GM18907 (cell line): Measurements from ENCODE around the gene RPTOR.
"Not testable (repeated sequence)": the region's sequence is repeated elsewhere in the genome, so short reads cannot be mapped to it uniquely, and the experiment has no call there.

Source experiments
- ATAC-seq: cut with Tn5 transposase; IDR thresholded peaks from one replicate; pipeline ENCODE4 v1.9.1; 2021; ENCODE audit warnings: mild to moderate bottlenecking, moderate library complexity; ENCODE audit not compliant: unreplicated experiment

RPTOR gene

DNA sequence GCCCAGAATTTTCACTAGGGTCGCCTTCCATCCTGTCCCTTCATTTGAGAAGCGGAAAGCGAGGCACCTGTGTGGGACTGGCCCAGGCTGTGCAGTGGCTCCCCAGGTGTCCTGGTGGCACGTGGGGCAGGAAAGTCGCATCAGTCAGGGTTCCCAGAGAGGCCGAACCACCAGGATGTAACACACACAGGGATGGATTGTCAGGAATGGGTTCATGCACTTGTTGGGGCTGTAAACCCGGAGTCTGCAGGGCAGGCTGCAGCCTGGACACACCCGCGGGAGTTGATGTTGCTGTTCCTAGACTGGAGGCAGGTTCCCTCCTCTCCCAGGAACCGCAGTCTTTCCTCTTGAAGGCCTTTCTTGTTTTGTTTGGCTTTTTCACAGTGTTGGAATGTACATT, 30.7 kb upstream of the RPTOR start:
- no peak for ATAC-seq

DNA sequence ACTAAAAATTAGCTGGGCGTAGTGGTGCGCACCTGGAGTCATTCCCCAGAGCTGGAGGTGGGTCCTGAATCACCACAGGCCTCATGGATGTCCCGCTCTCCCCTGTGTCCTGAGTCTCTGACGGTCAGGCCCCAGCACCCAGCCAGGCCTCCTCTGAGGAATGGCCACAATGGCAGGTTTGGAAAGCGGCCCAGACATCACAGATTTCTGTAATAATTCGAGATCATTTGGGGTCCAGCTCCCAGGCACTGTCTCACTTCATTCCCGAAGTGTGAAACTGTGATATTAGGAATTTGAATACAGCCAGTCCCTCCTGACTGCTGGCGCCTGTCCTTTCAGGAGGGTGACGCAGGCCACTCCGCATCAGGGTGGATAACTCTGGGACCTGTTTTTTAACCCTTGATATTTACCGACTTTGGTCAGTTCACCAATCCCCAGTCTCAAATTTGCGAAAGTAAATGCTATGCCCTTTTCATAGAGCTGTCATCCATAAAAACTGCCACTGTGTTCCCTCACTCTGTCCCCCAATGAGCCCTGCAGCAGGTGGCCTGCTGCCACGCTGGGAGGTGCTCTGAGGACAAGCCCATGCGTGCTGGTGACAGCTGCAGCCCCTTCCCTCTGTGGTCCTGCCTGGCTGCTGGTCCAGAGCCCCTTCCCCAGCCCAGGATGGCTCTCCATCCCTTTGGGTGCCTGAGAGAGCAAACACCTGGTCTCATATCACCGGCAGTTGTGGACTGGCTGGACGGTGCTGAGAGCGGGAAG, 28.3 kb upstream of the RPTOR start:
- no peak for ATAC-seq

DNA sequence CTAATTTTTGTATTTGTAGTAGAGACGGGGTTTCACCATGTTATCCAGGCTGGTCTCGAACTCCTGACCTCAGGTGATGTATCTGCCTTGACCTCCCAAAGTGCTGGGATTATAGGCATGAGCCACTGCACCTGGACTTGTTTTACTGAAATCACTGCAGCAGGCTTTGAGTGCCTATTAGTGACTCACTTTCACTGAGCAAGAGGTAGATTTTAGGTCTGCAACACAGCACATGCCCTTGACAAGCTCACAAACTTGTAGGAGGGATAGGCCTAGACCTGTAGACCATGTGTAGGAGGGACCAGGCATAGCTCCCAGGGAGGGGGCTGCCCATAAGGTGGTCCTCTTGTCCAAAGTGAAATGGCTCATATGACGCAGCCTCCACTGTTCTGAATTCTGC, 27.0 kb upstream of the RPTOR start:
- no peak for ATAC-seq

DNA sequence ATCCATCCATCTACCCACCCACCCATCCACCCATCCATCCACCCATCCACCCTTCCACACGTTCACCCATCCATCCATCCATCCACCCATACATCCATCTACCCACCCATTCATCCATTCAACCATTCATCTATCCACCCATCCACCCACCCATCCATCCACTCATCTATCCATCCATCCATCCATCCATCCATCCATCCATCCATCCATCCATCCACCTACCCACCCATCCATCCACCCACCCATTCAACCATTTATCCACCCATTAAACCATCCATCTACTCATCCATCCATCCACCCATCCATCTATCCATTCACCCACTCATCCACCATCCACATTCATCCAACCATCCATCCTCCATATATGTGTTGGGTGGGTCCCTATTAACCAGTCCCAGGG, 26.2 kb upstream of the RPTOR start:
- no peak for ATAC-seq

DNA sequence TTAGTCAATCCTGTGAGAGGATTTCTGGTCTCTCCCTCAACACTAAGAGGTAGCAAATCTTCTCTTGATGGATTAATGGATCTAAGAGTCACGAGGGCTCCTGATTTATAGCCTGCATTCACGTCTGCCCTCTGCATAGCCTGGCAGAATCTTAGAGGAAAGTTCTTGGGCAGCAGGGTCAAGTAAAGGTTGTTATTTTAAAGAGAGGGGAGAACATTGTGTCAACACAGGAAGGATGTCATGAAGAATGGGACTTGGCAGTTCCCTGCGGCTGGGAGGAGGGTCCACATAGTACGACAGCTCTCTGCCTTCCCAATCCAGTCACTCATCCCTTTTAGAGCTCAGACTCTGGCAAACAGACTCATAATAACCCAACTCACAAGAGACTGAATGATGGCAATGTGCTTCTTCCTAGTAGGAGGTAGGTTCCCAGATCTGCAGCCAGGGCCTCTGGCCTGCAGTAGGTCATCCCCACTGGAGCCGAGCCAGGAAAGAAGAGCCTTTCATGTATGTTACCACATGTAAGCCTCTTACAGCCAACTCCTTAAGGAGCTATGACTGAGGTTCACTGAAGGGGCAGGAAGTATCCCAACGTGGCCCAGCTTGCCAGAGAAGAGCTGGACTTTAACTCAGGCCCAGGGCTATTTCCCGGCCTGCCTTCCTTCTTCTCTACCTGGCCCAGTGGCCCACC, 25.4 kb upstream of the RPTOR start:
- no peak for ATAC-seq

DNA sequence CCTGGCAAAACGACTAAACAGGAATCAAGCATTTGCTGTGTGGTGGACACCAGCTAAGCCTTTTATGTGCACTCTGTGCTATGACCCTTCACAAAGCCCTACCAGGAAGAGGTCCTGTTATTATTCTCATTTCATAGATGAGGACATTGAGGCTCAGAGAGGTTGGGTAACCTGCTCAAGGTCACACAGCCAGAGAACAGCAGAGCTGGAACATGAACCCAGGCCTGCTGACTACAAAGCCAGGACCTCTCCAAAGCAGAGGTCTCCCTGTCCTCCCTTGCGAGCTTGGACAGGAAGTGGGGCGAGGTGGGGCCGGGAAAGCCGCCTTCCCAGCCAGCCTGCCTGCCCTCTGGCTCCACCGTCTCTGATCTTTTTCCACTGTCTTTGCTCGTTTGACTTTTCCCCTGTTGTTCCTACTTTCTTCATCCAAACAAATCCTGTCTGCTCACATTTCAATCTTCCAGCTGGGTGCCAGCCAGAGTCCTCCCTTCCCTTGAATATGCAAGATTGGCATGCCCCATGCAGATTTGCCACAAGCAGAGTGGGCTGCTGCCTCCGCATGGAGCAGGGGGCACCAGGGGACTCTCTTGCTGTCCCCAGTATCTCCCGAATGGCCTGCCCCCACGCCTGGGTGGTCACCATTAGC, 23.7 kb upstream of the RPTOR start:
- no peak for ATAC-seq

DNA sequence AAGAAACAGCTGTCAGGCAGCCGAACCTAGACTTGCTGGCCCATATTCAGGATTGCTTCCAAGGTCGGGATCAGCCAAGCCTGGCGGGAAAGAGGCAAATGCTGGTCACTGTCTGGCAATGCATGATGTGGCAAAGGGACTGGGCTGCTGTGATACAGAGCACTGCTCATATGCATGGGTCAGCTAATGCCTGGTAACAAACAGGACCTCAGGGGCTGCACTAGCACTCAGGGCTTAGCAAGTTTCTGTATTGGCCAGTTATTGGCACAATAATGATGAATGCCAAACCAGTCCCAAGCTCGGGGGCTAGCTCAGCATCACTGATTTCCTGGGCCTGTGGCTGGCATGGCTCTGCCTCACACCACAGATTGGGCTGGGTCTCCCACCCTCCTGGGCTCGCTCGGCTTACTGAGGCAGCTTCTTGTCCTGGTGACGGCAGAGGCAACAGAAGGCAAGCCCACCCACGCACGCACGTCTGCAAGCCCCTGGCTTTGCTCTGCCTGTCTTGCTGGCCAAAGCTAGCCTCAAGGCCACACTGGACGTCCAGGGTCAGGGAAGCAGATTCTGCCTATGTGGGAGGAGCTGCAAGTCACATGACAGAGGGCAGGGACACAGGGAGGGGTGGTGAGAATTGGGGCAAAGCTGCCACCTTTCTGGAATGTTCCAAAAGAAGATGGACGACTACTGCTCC, 21.4 kb upstream of the RPTOR start:
- ATAC-seq: no peak

DNA sequence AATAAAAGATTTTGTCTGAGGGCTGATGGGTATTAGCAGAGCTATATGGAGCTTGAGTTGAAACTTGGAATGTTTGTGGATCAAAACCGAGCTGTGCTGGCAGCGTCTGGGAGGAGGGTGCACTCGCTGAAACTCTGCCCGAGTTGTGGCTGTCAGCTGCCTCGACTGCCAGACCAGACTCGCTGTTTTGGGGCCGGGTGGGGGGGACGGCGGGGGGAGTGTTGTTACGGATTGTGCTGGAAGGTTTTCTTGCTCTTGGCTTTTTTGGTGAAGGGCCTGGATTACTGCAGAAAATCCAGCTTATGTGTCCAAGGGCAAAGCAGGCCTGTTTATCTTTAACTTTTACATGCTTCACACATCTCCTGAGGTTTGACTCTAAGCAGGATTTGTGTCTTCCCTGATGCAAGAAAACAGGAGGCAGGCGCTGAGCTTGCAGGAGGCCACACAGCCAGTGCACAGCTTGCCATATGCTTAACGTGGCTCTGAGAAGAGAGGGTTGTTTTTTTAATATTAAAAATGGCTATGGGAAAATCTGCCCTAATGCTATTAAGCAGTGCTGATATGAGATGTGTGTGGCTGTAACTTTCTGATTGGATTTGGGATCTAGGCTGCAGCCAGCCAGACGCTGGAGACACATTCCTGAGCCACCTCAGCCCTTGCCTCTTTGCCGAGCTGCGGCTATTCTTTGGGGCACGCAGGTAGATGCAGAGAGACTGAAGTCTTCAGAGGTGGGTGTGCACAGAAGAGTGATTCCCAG, 20.5 kb upstream of the RPTOR start:
- ATAC-seq: no peak

DNA sequence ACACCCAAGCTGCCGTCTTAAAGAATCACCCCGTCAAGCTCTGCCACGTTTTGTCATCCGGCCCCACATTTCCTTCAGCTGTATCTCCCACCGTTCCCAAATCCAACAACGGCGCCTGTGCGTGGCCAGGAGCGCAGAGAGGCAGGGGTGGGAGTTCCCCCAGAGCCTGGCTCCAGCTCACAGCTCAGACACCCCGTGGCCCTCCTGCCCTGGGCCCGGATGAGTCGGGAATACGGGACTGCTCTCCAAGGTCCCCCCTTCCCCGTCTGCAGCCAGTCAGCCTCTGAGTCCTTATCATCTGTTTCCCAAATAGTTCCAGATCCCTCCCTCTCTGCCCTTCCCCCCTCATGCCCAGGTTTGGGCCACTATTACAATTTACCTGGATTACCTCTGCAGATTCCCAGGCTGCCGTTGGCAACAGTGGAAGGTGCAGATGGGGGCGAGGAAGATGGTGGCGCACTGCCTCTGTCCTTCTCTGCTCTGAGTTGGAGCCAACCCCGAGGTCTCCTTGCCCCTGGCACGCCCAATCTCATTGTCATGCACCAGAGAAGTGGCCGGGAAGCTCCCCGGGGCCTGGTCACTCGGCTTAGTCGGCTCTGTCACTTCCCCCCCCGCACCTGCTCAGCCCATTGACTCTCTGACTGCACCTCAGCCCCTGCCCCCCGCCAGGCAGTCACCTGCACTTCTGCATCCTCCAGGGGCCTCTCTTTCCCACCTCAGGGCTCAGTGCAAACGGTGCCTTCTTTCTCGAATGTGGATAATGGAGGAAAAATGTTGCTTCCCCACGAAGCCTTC, 18.3 kb upstream of the RPTOR start:
- no peak for ATAC-seq

DNA sequence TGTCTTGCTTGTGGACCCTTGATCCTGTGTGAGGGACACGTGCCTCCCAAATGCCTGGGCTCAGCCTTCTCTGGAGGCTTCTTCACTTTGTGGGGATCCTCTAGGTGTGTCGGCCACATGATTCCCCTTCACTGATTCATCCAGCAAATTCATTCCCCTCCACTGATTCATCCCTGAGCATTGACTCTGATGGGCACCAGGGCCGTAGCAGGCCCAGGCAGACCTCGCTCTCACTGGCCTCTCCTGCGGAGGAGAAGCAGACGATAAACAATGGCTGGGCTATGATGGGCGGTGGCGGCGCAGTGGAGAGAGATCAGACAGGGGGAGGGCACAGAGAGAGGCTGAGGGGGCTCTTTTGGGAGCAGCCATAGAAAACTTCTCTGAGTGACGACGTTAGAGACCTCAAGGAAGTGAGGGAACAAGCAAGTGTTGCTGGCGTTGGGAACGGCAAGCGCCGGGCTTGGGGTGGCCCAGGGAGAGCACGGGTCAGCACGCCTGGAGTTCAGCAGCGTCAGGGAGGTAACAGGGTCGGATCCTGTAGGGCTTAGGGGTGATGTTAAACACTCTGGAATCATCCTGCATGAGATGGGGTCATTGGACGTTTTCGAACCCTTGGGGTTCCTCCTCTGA, 17.5 kb upstream of the RPTOR start:
- no peak for ATAC-seq

DNA sequence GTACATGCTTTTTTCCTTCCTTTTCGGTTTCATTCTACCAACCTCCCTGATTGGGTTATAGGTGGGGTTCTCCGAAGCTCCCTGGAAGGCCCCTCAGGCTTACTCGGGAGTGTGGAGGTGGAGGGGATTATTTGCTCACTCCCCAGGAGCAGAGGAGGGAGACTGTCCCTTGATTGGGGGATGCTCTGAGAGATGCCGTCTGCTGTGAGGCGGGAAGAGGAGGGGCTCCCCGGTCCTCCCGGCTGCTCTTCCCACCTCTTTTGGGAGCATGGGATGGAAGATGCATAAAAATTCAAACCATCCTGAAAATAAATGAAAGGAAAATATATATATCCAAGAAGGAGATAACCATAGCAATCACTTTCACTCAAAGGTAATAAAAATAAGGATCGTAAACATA, 16.1 kb upstream of the RPTOR start:
- ATAC-seq: no peak

DNA sequence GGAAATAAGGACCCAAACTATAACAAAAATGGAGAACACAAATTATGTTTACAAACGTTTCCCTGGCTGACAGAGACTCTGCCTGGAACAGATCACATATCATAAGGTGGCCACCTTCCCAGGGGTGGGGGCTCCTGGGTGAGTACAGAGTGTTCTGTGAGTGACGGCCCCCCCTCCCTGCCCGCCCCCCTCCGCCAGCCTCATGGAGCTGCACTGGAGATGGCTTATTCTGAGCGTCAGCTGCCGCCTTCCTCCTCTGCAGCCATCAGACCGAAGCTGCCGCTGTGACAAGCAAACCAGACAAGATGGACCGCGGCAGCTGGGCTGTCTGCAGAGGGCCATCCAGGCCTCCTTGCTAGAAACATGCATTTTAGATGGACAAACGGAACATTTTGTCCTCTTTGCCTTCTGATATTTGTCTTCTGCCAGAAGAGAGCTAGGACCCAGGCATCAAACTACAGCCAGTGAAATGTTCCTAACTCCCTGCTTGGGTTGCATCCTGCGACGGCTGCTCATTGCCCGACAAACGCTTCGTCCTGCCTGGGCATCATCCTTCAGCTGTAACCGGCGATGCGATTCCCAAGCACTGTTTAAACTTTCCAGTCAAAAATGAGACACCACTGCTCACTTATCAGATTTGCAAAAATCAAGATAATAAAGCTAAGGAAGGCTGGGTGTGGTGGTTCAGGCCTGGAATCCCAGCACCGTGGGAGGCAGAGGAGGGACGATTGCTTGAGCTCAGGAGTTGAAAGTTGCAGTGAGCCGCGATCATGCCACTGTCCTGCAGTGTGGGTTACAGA, 15.3 kb upstream of the RPTOR start:
- no peak for ATAC-seq

DNA sequence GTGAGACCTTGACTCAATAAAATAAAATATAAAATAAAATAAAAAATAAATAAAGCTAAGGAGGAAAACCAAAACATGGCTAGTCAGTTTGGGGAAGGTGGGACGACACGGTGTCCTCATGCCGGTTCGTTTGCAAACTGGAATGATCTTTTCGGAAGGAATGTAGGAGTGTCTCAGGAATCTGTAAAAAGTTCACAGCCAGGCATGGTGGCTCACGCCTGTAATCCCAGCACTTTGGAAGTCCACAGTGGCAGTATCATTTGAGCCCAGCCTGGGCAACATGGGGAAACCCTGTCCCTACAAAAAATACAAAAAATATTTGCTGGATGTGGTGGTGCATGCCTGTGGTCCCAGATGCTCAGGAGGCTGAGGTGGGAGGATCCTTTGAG, 14.7 kb upstream of the RPTOR start:
- ATAC-seq: no peak

DNA sequence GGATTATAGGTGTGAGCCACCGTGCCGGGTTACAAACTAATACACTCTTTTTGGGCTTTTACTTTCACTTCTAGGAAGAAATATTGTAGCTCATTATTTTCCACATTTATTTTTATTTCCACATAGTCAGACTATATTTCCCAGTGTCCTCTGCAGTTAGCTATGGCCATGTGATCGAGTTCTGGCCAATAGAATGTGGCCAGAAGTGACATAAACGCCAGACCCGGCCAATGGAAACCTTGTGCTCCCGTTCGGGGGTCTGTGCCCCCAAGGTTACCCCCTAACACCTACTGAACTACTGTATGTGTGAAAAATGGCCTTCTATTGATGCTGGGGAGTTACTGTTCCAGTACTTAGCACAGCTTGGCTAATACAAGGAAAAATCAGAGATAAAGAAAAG, 13.2 kb upstream of the RPTOR start:
- no peak for ATAC-seq

DNA sequence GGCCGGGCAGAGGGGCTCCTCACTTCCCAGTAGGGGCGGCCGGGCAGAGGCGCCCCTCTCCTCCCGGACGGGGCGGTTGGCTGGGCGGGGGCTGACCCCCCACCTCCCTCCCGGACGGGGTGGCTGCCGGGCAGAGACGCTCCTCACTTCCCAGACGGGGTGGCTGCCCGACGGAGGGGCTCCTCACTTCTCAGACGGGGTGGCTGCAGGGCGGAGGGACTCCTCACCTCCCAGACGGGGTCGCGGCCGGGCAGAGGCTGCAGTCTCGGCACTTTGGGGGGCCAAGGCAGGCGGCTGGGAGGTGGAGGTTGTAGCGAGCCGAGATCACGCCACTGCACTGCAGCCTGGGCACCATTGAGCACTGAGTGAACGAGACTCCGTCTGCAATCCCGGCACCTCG, 7.3 kb upstream of the RPTOR start:
- not testable (repeated sequence) for ATAC-seq

DNA sequence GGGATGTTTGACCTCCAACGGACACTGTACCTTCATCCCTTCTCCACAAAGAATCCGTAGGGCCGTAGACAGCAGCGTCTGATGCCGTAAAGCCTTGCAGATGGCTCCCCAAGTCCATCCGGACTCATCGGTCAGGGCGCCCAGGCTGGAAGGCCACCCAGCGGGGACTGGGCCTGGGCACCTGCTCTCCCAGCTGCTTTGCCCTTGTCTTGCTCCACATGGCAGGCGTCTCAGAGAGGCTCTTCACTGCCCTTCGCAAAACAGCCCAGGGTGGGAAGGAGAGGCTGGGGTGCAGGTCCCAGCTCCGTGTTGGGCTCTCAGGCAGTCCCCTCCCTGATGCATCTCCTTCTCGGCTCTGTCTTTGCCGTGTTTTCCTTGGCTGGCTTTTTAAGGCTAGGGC, 6.2 kb upstream of the RPTOR start:
- ATAC-seq: no peak

DNA sequence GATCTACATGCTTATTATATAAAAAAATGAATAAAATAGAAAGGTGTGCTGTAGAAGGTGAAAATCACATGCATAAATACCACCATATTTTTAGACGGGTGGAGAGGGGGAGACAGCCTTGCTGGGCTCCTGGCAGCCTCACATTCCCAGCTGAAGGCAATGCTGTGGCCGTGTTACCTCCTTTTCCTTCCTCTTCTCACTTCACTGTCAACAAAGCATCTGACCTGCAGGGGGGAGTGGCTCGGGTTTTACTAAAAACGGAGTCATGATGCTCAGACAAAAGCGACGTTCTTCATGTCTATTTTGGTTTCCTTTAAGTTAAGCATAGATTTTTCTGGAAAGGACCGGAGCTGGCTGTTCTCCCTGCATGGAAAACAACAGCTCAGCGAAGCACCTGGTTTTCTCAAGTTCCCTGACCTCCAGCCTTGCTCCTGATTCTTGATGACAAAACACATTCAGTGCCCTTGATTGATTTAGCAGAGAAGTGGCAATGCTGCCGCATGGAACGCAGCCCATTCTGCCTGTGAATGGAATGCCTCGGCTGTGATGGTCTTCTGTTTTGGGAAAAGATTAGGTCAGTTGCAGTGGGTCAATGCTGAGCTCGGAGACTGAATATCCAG, 5.5 kb upstream of the RPTOR start:
- ATAC-seq: no peak

DNA sequence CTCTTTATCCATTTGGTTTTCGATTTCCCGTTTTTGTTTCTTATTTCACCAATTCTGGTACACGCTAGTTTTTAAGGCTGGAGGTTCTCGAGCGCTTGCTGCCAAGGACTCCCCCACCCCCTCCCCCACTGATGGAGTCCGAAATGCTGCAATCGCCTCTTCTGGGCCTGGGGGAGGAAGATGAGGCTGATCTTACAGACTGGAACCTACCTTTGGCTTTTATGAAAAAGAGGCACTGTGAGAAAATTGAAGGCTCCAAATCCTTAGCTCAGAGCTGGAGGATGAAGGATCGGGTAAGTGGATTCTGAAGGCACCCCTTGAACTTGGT, 825 bp downstream of the RPTOR start:
- no peak for ATAC-seq

DNA sequence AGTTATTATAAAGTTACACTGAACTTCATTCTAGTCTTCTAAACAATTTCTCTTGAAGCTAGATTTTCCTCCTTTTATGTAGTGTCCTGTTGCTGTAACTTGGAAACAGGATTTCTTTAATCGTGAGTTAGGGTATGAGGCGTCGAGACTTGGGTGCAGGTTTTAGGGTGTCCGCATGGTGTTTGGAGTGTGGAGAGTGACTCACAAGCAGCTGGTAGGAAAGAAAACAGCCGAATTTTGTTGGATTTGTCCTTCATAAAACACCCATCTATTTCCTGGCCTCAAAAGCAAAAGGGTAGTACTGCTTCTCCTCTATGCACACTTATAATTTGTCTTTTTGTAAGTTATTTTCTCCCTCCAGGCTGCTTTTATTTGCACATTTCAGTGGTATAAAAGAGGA, 1.6 kb downstream of the RPTOR start:
- ATAC-seq: no peak
